ENCODE data around the gene HEXIM2.
"Not testable (repeated sequence)": the region's sequence is repeated elsewhere in the genome, so short reads cannot be mapped to it uniquely, and the experiment has no call there.

HEXIM2 gene

DNA sequence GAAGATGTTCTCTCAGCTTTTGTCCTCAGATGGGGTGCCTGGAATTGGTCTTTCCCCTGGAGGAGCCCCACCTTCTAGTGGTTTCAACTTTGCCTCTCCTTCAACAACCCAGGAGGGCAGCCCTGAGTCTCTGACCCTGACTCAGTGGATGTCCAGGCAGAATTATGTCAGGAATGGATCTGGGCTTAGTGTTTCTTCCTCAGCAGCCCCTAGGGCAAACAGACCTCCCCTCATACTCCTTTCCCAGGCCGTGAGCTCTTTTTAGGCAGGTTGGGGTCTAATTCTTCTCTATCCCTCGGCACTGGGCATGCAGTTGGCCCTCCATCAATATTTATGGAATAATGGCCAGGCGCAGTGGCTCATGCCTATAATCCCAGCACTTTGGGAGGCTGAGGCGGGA is 39.8 kb downstream of the HEXIM2 start:
- TF ChIP-seq, protein P1, sequence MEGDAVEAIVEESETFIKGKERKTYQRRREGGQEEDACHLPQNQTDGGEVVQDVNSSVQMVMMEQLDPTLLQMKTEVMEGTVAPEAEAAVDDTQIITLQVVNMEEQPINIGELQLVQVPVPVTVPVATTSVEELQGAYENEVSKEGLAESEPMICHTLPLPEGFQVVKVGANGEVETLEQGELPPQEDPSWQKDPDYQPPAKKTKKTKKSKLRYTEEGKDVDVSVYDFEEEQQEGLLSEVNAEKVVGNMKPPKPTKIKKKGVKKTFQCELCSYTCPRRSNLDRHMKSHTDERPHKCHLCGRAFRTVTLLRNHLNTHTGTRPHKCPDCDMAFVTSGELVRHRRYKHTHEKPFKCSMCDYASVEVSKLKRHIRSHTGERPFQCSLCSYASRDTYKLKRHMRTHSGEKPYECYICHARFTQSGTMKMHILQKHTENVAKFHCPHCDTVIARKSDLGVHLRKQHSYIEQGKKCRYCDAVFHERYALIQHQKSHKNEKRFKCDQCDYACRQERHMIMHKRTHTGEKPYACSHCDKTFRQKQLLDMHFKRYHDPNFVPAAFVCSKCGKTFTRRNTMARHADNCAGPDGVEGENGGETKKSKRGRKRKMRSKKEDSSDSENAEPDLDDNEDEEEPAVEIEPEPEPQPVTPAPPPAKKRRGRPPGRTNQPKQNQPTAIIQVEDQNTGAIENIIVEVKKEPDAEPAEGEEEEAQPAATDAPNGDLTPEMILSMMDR (IDR thresholded peaks at IDR 0.05; ENCODE audit: low read depth, low read length, missing control alignments), result no peak
- no peak overlapping the region for H3K4me3 ChIP-seq (ENCODE audit: low read depth, low read length)
- in situ Hi-C loops (cut with HindIII; ENCODE audit: low pct_ligation_motif_present, low sequenced_read_pairs), result loop anchor here (25.0 kb wide), 1 partner anchor 186 kb away; no protein-coding TSS in a partner anchor
- no peaks in the 10 kb centered on the region for H3K27me3 ChIP-seq (replicated peaks)
- H3K27ac ChIP-seq, result no peak overlapping the region
- no peaks in the 10 kb centered on the region for H3K36me3 ChIP-seq (replicated peaks)
- no peak for DNase-seq

GRCh38 chr17:45201880-45202279 is 40.2 kb downstream of the HEXIM2 start:
- H3K27me3 ChIP-seq (replicated peaks); H3K27ac ChIP-seq; H3K4me3 ChIP-seq (ENCODE audit: low read depth, low read length); H3K36me3 ChIP-seq (replicated peaks); DNase-seq: not testable (repeated sequence)
- in situ Hi-C loops (cut with HindIII; ENCODE audit: low pct_ligation_motif_present, low sequenced_read_pairs), result loop anchor here (25.0 kb wide), 1 partner anchor 185 kb away; no protein-coding TSS in a partner anchor

GRCh38 chr17:45218895-45219661 is 57.4 kb downstream of the HEXIM2 start:
- Histone ChIP-seq H3K4me3 (ENCODE audit: low read depth, low read length) (no peak overlapping the region), H3K27me3 (replicated peaks) (peaks cover 15% of the 10 kb centered on the region), H3K27ac (no peak overlapping the region), H3K36me3 (replicated peaks) (no peaks in the 10 kb centered on the region)
- peak; percentile 68 for DNase-seq
- TF ChIP-seq, protein P1 (IDR thresholded peaks at IDR 0.05; ENCODE audit: low read depth, low read length, missing control alignments), result peak; percentile 91
- in situ Hi-C loops (cut with HindIII; ENCODE audit: low pct_ligation_motif_present, low sequenced_read_pairs), result loop anchor here (25.0 kb wide), 1 partner anchor 168 kb away; no protein-coding TSS in a partner anchor

All from brain microvascular endothelial cell (primary cell).